Activated CD4-positive, CD25-positive, alpha-beta regulatory T cell treated with anti-CD3 and anti-CD28 coated beads, Interleukin-2, amount 50 U/mL, for 24 hours (primary cell): Measurements from ENCODE around the gene LINC00305.

Source experiments
- ATAC-seq, 2 donors: fragments of 150-1000 bp; cut with Tn5 transposase; one replicate each; pipeline ENCODE4 v1.10.0; 2021; ENCODE audit warnings: mild to moderate bottlenecking in 1 of 2, moderate library complexity in 1 of 2

The LINC00305 gene

GRCh38 chr18:64111950-64112349, 36.9 kb downstream of the LINC00305 start:
- ATAC-seq, result no peak

- ATAC-seq, result no peak
These were observed 38.0 kb downstream of the LINC00305 start for GRCh38 chr18:64110692-64111480.

GRCh38 chr18:64103986-64104385, 44.9 kb downstream of the LINC00305 start:
- no peak for ATAC-seq

- no peak for ATAC-seq
These were observed 48.6 kb downstream of the LINC00305 start for GRCh38 chr18:64100116-64100922.

- no peak for ATAC-seq
These were observed 49.6 kb downstream of the LINC00305 start for GRCh38 chr18:64099244-64099643.

GRCh38 chr18:64097497-64097896, 51.4 kb downstream of the LINC00305 start:
- no peak for ATAC-seq

GRCh38 chr18:64095056-64095455, 53.8 kb downstream of the LINC00305 start:
- no peak for ATAC-seq

- no peak for ATAC-seq
These were observed 54.7 kb downstream of the LINC00305 start for GRCh38 chr18:64094210-64094609.

GRCh38 chr18:64091526-64091925, 57.4 kb downstream of the LINC00305 start:
- ATAC-seq, result no peak

- no peak for ATAC-seq
These were observed 58.0 kb downstream of the LINC00305 start for GRCh38 chr18:64090876-64091275.

GRCh38 chr18:64083916-64084315, 65.0 kb downstream of the LINC00305 start:
- no peak for ATAC-seq

GRCh38 chr18:64082513-64082912, 66.4 kb downstream of the LINC00305 start:
- ATAC-seq, result no peak

GRCh38 chr18:64082054-64082453, 66.8 kb downstream of the LINC00305 start:
- no peak for ATAC-seq

- no peak for ATAC-seq
These were observed 74.9 kb downstream of the LINC00305 start for GRCh38 chr18:64073971-64074370.

- ATAC-seq, result no peak
These were observed 93.9 kb downstream of the LINC00305 start for GRCh38 chr18:64055019-64055418.

GRCh38 chr18:64053246-64053645, 95.6 kb downstream of the LINC00305 start:
- no peak for ATAC-seq

GRCh38 chr18:64052772-64053171, 96.1 kb downstream of the LINC00305 start:
- ATAC-seq, result no peak

GRCh38 chr18:64044616-64045015, 104.3 kb downstream of the LINC00305 start:
- ATAC-seq, result no peak

GRCh38 chr18:64042728-64043358, 106.0 kb downstream of the LINC00305 start:
- ATAC-seq, result no peak

- ATAC-seq, result no peak
These were observed 111.0 kb downstream of the LINC00305 start for GRCh38 chr18:64037812-64038414.

- ATAC-seq, result no peak
These were observed 116.6 kb downstream of the LINC00305 start for GRCh38 chr18:64032312-64032711.

- ATAC-seq, result no peak
These were observed 117.5 kb downstream of the LINC00305 start for GRCh38 chr18:64031411-64031810.
